CD14-positive monocyte (primary cell): ENCODE data around the gene ZBTB47. TPM values are rescaled to one million over a fixed set of nuclear protein-coding genes. Genes with fewer than 3 reads are reported as not detected.

Source experiments
- DNase-seq, 3 donors: peaks; one replicate each; pipeline ENCODE4 v3.0.0-alpha.2; 2011 to 2022
- H2AFZ ChIP-seq: 2 replicates; pipeline ENCODE4 v1.6.0; 2012; ENCODE audit warnings: mild to moderate bottlenecking, low read depth, low read length, inconsistent platforms; ENCODE audit not compliant: insufficient read depth, poor library complexity, severe bottlenecking
- H3K27ac ChIP-seq, 2 donors: 1 replicate in 1 of 2; 2 replicates in 1 of 2; pipeline ENCODE4 v1.5.1; 2012 to 2013; ENCODE audit warnings: low read length in 2 of 2, control low read depth in 1 of 2, inconsistent platforms in 1 of 2, low read depth in 1 of 2, mild to moderate bottlenecking in 1 of 2
- H3K27me3 ChIP-seq, 2 donors: one replicate each; pipeline versions ENCODE4 v1.6.0 to v1.6.1; 2011 to 2013; ENCODE audit warnings: low read length in 2 of 2; ENCODE audit not compliant: control insufficient read depth in 2 of 2, insufficient read depth in 2 of 2
- H3K36me3 ChIP-seq, 2 donors: replicated peaks in 1 of 2; 1 replicate in 1 of 2; 2 replicates in 1 of 2; pipeline versions ENCODE4 v1.5.1 to v1.6.1; 2012 to 2013; ENCODE audit warnings: low read length in 2 of 2, control low read depth in 1 of 2, inconsistent platforms in 1 of 2, mild to moderate bottlenecking in 1 of 2; ENCODE audit not compliant: insufficient read depth in 2 of 2, control insufficient read depth in 1 of 2
- H3K4me1 ChIP-seq, 2 donors: 1 replicate in 1 of 2; 2 replicates in 1 of 2; pipeline versions ENCODE4 v1.5.1 to v1.6.1; 2012 to 2013; ENCODE audit warnings: low read length in 2 of 2, control low read depth in 1 of 2, inconsistent platforms in 1 of 2, mild to moderate bottlenecking in 1 of 2, moderate library complexity in 1 of 2; ENCODE audit not compliant: insufficient read depth in 2 of 2, control insufficient read depth in 1 of 2
- H3K4me2 ChIP-seq: replicated peaks from 2 replicates; pipeline ENCODE3; 2012; ENCODE audit warnings: low read length, moderate library complexity, mild to moderate bottlenecking; ENCODE audit not compliant: poor library complexity, severe bottlenecking; ENCODE audit errors: extremely low read depth
- H3K4me3 ChIP-seq, 3 experiments: fragments of 200-600 bp in 1 of 3; sonication (generic) in 1 of 3; replicated peaks in 1 of 3; 1 replicate in 2 of 3; 2 replicates in 1 of 3; pipeline ENCODE4 v1.5.1; 2011 to 2013; ENCODE audit warnings: low read length in 3 of 3, mild to moderate bottlenecking in 3 of 3, control low read depth in 2 of 3, low read depth in 2 of 3, inconsistent platforms in 1 of 3, moderate library complexity in 1 of 3
- H3K79me2 ChIP-seq: 2 replicates; pipeline ENCODE4 v1.6.0; 2012; ENCODE audit warnings: mild to moderate bottlenecking, control low read depth, inconsistent platforms, low read length, moderate library complexity; ENCODE audit not compliant: insufficient read depth
- H3K9ac ChIP-seq: 2 replicates; pipeline ENCODE4 v1.6.0; 2017; ENCODE audit warnings: low read length, mild to moderate bottlenecking; ENCODE audit not compliant: insufficient read depth, poor library complexity, severe bottlenecking
- H3K9me3 ChIP-seq, 2 donors: replicated peaks in 1 of 2; 1 replicate in 1 of 2; 2 replicates in 1 of 2; pipeline versions ENCODE4 v1.5.1 to v1.6.1; 2012 to 2013; ENCODE audit warnings: low read length in 2 of 2, control low read depth in 1 of 2; ENCODE audit not compliant: control insufficient read depth in 1 of 2, insufficient read depth in 1 of 2
- H4K20me1 ChIP-seq: 2 replicates; pipeline ENCODE4 v1.6.0; 2012; ENCODE audit warnings: mild to moderate bottlenecking, low read length, control low read depth, moderate library complexity; ENCODE audit not compliant: insufficient read depth
- H3K27ac Mint-ChIP-seq, 7 donors: one replicate each; pipeline ENCODE4 v1.8.0; 2020; ENCODE audit warnings: mild to moderate bottlenecking in 7 of 7, mixed read lengths in 7 of 7, moderate library complexity in 6 of 7, inconsistent platforms in 2 of 7
- H3K27me3 Mint-ChIP-seq, 3 donors: one replicate each; pipeline ENCODE4 v1.8.0; 2021 to 2022; ENCODE audit warnings: low read depth in 3 of 3, mild to moderate bottlenecking in 3 of 3, mixed read lengths in 3 of 3, moderate library complexity in 3 of 3, inconsistent platforms in 1 of 3
- H3K36me3 Mint-ChIP-seq, 2 donors: one replicate each; pipeline ENCODE4 v1.8.0; 2020; ENCODE audit warnings: mixed read lengths in 2 of 2, inconsistent platforms in 1 of 2, mild to moderate bottlenecking in 1 of 2
- H3K4me1 Mint-ChIP-seq: one replicate; pipeline ENCODE4 v1.8.0; 2020; ENCODE audit warnings: mild to moderate bottlenecking, mixed read lengths
- H3K4me3 Mint-ChIP-seq, 2 donors: one replicate each; pipeline ENCODE4 v1.8.0; 2020; ENCODE audit warnings: mild to moderate bottlenecking in 2 of 2, mixed read lengths in 2 of 2, moderate library complexity in 1 of 2
- H3K9me3 Mint-ChIP-seq, 7 donors: one replicate each; pipeline ENCODE4 v1.8.0; 2020 to 2022; ENCODE audit warnings: mixed read lengths in 7 of 7, mild to moderate bottlenecking in 6 of 7, moderate library complexity in 6 of 7, inconsistent platforms in 2 of 7
- WGBS: methylation state at CpG from one replicate; pipeline ENCODE4 v1.1.5; 2013; ENCODE audit warnings: missing lambda C conversion rate; ENCODE audit not compliant: insufficient coverage; 5-methylcytosine and 5-hydroxymethylcytosine counted together
- intact Hi-C, 2 donors: fragments of 100-400 bp; cut with micrococcal nuclease; formaldehyde crosslinking; loops; one replicate each; pipeline versions ENCODE4 v1.15.0 to v1.15.1; 2023
- polyA plus RNA-seq, 3 donors: library from polyadenylated mRNA; depleted of rRNA in 1 of 3; unstranded in 2 of 3; stranded (reverse) in 1 of 3; fragments of 300-500 nt in 2 of 3; fragments of >200 nt in 1 of 3; fragmentation: Illumina TruSeq in 2 of 3; gene quantifications; 1 replicate in 2 of 3; 2 replicates in 1 of 3; pipeline ENCODE4 v1.2.3, GENCODE V29; 2012 to 2021
- TF ChIP-seq, protein P1 (sequence below): fragments of 200-600 bp; IDR thresholded peaks from one replicate; pipeline ENCODE4 v1.8.0; 2022; ENCODE audit warnings: antibody characterized with exemption, mild to moderate bottlenecking

Gene ZBTB47
- polyA plus RNA-seq, 3 donors, result 0.35 to 9.8 (median 0.41) TPM

DNA sequence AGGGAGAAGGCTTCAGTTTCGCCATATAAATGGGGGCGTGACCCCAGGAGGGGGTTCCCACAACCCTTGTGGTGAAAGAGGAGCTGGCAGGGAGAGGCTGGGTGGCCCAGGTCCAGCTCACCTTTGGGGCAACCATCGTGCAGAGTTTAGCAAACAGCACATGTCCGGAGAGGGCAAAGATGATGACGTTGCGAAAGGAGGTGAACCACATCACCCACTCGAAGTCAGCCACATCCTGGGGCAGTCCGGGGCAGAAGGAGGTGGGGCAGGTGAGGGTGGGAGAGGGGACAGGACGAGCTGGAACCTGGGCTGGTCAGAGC, 45.4 kb downstream of the ZBTB47 start:
- Mint-ChIP-seq H3K27ac (peak overlapping the region in 1 of 7 donors; percentile 36), H3K4me1 (peaks cover 3% of the 10 kb centered on the region), H3K9me3 (no peaks in the 10 kb centered on the region), H3K27me3 (peaks cover 6 to 15% (median 10%) of the 10 kb centered on the region in 3 donors), H3K4me3 (no peak overlapping the region), H3K36me3 (no peaks in the 10 kb centered on the region)
- intact Hi-C loops, result no loop called here
- H3K4me3 ChIP-seq, result no peak overlapping the region
- H3K79me2 ChIP-seq, result no peaks in the 10 kb centered on the region
- H2AFZ ChIP-seq, result no peak overlapping the region
- H3K4me2 ChIP-seq, result no peak overlapping the region
- no peaks in the 10 kb centered on the region for H3K9me3 ChIP-seq
- no peaks in the 10 kb centered on the region for H3K36me3 ChIP-seq
- no peaks in the 10 kb centered on the region for H3K27me3 ChIP-seq
- 89% methylated on average over 2 of the region's 9 CpGs for WGBS
- no peaks in the 10 kb centered on the region for H4K20me1 ChIP-seq
- TF ChIP-seq, protein P1, sequence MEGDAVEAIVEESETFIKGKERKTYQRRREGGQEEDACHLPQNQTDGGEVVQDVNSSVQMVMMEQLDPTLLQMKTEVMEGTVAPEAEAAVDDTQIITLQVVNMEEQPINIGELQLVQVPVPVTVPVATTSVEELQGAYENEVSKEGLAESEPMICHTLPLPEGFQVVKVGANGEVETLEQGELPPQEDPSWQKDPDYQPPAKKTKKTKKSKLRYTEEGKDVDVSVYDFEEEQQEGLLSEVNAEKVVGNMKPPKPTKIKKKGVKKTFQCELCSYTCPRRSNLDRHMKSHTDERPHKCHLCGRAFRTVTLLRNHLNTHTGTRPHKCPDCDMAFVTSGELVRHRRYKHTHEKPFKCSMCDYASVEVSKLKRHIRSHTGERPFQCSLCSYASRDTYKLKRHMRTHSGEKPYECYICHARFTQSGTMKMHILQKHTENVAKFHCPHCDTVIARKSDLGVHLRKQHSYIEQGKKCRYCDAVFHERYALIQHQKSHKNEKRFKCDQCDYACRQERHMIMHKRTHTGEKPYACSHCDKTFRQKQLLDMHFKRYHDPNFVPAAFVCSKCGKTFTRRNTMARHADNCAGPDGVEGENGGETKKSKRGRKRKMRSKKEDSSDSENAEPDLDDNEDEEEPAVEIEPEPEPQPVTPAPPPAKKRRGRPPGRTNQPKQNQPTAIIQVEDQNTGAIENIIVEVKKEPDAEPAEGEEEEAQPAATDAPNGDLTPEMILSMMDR, result no peak
- DNase-seq, result no peak
- no peak overlapping the region for H3K9ac ChIP-seq
- no peak overlapping the region for H3K27ac ChIP-seq
- H3K4me1 ChIP-seq, result no peaks in the 10 kb centered on the region

GRCh38 chr3:42699511-42699971, 46.0 kb downstream of the ZBTB47 start:
- no peak overlapping the region for H2AFZ ChIP-seq
- H3K9me3 ChIP-seq, result no peaks in the 10 kb centered on the region
- intact Hi-C loops, result no loop called here
- H3K27ac Mint-ChIP-seq, result no peak overlapping the region
- TF ChIP-seq, protein P1, result no peak
- H3K4me1 Mint-ChIP-seq, result peaks cover 3% of the 10 kb centered on the region
- no peak overlapping the region for H3K4me3 ChIP-seq
- H3K9me3 Mint-ChIP-seq, result no peaks in the 10 kb centered on the region
- H3K27me3 ChIP-seq, result no peaks in the 10 kb centered on the region
- H3K36me3 Mint-ChIP-seq, result no peaks in the 10 kb centered on the region
- H3K4me1 ChIP-seq, result no peaks in the 10 kb centered on the region
- no peaks in the 10 kb centered on the region for H4K20me1 ChIP-seq
- H3K27ac ChIP-seq, result no peak overlapping the region
- H3K4me3 Mint-ChIP-seq, result no peak overlapping the region
- 69% methylated on average over 7 of the region's 10 CpGs for WGBS
- H3K27me3 Mint-ChIP-seq, result peaks cover 6 to 15% (median 10%) of the 10 kb centered on the region in 3 donors
- no peak overlapping the region for H3K4me2 ChIP-seq
- no peak overlapping the region for H3K9ac ChIP-seq
- no peak for DNase-seq
- no peaks in the 10 kb centered on the region for H3K79me2 ChIP-seq
- no peaks in the 10 kb centered on the region for H3K36me3 ChIP-seq
